GM18870 (cell line): ENCODE data around the gene B4GALT6.
"Not testable (repeated sequence)": the region's sequence is repeated elsewhere in the genome, so short reads cannot be mapped to it uniquely, and the experiment has no call there.

ENCODE experiments used
- ATAC-seq: cut with Tn5 transposase; IDR thresholded peaks from one replicate; pipeline ENCODE4 v1.9.1; 2021; ENCODE audit warnings: moderate library complexity; ENCODE audit not compliant: unreplicated experiment

Gene B4GALT6, protein sequence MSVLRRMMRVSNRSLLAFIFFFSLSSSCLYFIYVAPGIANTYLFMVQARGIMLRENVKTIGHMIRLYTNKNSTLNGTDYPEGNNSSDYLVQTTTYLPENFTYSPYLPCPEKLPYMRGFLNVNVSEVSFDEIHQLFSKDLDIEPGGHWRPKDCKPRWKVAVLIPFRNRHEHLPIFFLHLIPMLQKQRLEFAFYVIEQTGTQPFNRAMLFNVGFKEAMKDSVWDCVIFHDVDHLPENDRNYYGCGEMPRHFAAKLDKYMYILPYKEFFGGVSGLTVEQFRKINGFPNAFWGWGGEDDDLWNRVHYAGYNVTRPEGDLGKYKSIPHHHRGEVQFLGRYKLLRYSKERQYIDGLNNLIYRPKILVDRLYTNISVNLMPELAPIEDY

DNA sequence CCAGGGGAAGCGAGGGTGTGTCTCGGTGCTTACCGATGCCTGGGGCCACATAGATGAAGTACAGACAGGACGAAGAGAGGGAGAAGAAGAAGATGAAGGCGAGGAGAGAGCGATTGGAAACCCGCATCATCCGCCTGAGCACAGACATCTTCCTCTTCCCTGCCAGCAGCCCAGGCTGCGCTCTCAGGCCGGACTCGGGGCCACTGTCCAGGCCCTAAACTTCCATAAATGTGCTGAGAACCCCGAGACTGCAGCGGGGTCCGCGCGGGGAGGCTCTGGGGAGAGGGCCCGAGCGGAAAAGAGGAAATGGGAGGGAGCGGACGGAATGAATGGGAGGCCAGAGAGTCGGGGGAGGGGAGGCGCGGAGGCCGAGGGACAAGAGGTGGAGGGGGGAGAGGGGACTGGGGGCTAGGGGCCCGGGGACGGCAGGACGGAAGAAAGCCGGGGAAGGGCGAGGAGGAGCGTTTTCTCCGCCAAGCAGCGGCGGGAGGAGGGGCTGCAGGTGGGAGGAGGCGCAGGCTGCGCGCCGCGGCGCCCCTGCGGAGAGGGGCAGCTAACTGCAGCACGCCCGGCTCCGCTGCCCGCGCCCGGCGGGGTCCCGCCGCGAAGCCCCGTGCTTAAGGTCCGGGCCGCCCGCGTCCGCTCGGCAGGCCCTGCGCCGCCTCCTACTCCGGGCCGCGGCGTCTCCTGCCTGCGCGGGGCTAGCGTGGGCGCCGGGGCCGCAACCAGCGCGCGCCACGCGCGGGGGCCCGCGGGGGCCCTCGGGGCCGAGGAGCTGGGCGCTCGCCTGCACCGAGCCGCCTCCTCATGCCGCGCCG lies at the start of gene B4GALT6:
B4GALT6 (minus strand) TSS at position 303 of the 818 bp plus-strand sequence; CDS start at position 148, 155 bp downstream.
- ATAC-seq: peak; percentile 30

DNA sequence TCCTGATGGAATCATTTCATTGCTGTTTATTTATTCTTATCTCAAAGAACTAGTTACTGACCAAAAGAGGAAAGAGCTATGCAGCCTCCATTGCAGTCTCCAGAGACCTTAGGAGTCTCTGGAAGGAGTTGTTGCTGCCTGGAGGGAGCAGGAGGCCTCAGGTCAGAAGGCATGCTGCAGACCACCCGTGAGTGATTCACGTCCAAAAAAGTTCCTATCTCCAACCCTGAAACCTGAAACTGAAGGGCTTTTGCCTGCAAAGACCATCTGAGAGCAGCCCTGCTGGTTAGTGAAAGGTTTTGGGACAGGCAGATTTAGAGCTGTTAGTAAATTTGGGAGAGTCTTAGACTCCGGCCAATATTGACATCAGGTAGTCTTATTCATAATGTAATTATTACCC lies 47.2 kb upstream of the B4GALT6 start:
- ATAC-seq: no peak

DNA sequence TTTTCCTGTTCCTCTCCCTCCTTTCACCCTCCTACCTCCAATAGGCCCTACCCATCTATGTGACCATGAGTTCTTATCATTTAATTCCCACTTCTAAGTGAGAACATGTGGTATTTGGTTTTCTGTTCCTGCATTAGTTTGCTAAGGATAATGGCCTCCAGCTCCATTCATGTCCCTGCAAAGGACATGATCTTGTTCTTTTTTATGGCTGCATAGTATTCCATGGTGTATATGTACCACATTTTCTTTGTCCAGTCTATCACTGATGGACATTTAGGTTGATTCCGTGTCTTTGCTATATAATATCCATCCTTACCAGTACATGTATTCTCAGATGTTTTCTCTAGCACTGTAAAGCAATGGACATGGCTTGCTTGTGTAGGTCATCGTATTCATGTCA lies 44.8 kb upstream of the B4GALT6 start:
- ATAC-seq: not testable (repeated sequence)

DNA sequence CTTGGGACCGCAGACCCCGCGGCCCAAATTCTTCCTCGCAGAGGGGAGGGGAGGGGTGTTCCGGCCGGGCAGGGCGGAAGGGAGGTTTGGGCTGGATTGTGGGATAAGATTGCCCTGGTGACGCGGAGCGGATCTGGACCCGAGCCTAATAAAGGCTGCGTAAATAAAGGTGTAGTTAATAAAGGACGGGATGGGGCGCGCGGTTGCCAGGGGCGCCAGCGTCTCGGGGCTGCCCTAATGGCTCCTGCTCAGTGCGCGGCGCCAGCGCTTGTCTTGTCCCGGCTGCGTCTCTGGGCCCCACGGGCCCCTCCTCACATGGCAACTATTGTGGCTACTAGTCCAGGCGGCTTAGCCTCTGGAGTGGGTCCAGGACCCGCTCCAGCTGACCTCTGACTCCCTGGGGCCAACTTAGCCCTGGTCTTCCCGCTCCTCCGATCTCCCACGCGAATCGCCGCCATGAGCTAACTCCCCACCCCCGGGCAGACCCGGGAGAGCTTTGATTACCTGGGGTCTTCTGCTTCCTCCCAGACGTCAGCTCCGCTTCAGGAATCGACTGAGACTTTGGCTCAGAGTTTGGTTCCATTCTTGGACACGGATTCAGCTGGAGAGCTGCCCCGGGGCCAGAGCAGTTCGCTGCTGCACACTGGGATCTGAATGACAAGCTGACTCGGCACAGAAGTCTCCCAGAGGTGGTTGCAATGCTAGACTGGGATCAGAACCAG lies 39.8 kb upstream of the B4GALT6 start:
- no peak for ATAC-seq

DNA sequence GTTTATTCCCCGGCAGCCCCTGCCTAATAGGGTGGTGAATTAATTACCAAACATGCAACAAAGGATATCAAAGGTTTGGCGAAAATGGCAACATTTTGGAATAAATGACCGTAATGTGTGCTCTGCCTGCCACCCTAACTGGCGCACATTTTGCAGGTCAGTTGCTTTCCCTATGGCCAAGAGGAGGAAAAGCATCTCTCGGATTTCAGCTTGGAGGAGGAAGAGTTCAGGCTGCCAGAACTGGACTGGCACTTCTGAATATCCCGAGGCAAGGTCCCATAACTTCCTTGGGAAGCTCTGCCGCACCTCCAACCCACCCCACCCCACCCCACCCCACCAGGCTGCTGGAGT lies 39.2 kb upstream of the B4GALT6 start:
- no peak for ATAC-seq

DNA sequence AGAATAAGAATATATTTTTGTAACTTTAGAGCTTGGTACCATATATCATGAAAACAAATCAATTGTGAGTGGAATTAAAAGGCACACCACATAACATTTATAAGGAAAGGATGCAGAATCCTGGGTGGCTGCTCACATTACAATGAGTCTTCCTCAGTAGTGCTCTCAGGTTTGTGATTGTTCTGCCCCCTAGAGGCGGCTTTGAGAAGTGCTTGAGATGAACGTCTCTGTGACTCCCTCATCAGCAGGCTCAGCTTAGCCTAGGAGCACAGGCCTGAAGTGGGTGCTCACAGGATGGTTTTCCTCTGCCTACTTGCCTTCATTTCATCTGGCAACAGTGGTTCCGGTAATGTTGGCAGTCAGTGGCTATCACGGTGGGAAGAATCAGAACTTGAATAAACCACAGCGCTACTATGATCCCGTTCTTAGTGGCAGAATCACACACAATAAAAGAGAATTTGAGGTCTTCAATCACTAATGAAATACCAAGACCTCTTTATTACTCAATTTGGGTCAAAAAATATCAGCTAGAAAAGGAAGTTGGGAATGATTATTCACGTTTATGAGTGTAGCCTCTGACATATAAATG lies 38.1 kb upstream of the B4GALT6 start:
- peak; percentile 97 for ATAC-seq

DNA sequence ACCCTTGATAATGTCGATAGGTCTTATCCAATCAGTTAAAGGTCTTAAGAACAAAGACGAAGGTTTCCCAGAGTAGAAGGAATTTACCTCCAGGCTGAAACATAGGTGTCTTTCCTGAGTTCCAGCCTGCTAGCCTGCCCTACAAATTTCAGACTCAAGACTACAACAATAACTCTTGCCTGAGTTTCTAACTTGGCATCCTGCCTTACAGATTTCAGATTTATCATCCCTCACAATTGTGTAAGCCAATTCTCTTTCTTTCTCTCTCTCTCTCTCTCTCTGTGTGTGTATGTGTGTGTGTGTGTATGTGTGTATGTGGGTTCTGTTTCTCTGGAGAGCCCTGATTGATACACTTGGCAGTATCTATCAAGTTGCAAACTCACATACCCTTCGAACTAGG lies 37.2 kb upstream of the B4GALT6 start:
- no peak for ATAC-seq

DNA sequence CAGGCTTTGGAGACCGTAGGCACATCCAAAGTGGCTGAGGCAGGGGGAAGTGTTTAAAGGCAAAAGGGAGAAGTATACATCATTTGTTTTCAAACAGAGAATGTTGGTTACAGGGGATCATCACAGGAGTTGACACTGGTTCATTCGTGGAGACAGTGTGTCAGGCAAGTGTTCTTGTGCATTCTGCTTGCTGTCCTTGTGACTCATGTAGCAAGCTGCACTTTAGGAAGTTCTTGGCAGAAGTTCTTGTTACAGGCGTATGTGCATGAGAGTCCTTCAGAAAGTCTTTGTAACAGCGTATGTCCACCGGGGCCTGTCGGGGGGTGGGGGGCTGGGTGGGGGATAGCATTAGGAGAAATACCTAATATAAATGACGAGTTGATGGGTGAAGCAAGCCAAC lies 36.5 kb upstream of the B4GALT6 start:
- no peak for ATAC-seq

DNA sequence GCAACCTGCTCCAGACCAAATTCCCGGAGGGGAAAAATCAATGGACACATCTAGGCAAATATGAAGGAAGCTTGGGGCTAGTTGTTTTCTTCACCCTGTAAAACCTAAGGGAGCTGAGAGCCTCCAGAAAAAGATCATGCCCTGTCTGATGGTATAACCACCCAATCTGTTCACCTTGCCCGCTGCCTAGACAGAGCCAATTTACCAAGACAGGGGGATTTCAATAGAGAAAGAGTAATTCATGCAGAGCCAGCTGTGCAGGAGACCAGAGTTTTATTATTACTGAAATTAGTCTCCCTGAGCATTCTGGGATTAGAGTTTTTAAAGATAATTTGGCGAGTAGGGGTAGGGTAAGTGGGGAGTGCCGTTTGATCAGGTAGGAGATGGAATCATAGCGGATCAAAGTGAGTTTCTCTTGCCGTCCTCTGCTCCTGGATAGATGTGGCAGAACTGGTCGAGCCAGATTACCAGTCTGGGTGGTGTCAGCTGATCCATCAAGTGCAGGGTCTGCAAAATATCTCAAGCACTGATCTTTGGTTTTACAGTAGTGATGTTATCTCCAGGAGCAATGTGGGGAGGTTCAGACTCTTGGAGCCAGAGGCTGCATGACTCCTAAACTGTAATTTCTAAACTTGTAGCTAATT lies 35.1 kb upstream of the B4GALT6 start:
- no peak for ATAC-seq

DNA sequence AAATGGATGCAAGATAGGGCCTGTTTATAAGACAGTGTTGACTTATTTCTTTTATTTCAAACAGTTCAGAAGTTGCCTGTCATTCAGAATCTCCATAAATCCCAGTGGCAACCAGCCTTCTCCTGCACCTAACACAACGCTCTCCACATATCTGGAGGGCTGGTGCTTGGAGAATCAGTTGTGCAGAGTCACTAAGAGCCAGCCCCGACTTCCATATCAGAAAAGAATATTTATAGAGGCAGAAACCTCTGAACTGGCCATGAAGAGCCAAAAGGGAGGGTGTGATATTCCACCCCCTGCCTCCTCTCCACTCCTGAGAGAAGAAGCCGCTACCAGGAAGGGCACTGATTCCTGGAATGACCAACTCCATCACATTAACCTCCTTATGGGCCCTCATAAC lies 34.0 kb upstream of the B4GALT6 start:
- no peak for ATAC-seq

DNA sequence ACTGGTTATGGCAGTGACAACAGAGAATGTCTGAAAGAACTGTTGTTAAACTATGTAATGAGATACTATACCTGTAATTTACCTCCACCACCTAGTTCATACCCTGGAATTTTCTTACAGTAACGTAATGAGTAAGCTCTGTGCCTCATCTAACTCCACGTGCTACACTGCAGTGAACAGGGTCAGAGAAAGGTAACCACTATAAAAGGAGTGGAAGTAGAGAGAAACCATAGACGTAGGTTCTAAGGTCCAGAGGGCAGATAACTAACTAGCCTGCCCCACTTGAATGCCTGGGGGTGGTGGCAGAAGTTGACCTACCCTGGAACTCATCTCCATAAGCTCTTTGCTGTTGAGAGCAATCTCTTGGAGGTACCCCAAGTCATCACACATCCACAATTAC lies 32.0 kb upstream of the B4GALT6 start:
- peak; percentile 69 for ATAC-seq

DNA sequence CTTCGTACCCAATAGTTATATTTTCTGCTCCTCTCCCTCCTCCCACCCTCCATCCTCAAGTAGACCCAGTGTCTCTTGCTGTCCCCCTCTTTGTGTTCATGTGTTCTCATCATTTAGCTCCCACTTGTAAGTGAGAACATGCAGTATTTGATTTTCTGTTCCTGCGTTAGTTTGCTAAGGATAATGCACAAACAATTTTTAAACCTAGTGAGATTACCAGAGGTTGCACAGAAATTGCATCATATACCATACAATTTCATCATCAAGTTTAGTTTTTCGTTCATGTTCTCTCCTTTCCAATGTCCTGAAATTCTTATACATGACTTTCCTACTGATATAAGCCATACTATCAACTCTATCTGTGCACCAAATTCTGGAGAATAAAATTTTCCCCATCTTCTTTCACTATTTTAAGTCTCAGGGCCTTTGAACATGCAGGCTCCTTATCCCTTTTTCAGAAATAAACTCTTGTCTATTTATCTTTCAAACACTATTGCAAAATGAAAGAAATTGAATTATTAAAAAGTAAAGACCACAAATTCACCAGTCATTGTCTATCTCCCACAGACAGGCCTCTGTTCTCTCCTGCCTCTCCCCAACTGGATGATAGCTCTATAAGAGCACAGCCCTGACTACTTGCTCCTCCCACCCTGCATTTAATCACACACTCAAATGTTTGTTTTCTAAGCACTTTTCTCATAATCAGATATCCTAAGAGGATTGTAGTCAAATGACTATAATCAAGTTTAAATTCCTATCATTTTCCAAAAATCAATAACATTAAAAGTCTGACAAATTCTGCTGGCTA lies 27.2 kb upstream of the B4GALT6 start:
- ATAC-seq: no peak

DNA sequence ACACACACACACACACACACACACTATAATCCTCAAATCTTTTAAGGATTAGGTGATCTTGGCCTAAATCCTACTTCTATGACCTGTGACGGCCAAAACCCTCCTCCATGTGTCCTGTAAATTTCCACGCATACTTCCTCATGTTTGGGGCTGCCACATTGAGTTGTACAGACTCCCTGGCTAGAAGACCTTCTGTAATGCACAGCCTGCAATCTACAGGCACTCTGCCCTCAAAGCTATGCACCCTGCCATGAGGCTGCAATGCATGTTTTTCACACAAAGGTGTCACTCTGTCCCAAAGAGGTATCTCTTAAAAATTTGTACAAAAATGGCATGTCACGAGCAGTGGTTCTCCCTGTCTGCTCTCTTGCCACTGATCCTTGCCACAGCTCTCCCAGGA lies 26.4 kb upstream of the B4GALT6 start:
- ATAC-seq: no peak

DNA sequence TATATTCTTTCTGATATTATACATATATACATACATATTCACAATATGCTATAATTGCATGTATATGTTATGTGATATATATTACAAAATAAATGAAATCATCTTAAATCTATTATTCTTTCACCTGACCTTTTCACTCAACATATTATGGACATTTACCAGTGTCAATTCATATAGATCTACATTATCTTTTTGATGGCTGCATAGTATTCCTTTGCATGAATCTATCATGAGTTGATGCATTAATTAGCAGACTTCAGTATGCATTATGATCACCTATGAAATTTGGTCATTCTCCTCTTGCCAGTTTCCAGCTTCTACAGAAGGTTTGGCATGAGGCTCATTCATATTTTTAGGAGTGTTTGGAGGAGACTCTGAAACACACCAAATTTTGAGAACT lies 23.4 kb upstream of the B4GALT6 start:
- no peak for ATAC-seq

DNA sequence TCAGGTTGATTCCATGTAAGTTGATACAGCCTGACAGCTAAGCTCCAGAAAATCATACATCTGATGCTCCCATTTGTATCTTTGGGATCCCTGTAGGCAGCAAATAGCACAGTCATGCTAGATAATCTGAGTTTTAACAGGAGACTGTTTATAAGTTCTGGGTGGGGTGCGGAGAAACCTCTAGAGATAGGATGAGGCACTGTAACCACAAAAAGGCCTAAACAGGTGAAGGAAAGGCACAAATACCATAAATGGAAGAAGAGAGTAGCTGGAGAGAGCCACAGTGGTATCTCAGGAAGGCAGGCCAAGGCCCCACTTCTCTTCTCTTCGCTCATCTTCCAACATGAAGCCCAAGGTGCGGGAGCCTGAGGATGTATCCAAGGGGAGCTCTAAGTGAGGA lies 18.1 kb upstream of the B4GALT6 start:
- no peak for ATAC-seq

DNA sequence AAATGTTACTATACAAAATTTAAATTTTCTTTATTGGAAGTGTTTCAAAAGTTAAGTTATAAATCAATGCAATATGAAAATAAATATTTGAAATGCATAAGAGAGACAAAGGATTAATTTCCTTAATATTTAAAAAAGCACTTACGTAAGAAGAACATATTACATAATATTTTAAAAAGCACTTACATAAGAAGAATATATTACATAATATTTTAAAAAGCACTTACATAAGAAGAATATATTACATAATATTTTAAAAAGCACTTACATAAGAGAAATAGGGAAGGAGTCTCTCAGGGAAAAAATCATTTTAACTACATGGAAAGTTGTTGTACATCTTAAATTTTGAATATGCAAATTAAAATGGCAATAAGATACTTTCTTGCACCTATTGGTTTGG lies 17.4 kb upstream of the B4GALT6 start:
- no peak for ATAC-seq

DNA sequence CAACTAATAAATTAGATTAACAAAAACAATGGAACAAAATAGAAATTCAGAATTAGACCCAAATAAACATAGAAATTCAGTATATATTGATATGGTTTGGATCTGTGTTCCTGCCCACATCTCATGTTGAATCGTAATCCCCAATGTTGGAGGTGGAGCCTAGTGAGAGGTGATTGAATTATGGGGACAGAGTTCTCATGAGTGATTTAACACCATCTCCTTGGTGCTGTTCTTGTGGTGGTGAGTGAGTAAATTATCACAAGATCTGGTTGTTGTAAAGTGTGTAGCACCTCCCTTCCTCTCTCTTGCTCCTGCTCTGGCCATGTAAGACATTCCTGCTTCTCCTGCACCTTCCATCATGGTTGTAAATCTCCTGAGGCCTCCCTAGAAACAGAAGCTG lies 16.6 kb upstream of the B4GALT6 start:
- ATAC-seq: no peak

DNA sequence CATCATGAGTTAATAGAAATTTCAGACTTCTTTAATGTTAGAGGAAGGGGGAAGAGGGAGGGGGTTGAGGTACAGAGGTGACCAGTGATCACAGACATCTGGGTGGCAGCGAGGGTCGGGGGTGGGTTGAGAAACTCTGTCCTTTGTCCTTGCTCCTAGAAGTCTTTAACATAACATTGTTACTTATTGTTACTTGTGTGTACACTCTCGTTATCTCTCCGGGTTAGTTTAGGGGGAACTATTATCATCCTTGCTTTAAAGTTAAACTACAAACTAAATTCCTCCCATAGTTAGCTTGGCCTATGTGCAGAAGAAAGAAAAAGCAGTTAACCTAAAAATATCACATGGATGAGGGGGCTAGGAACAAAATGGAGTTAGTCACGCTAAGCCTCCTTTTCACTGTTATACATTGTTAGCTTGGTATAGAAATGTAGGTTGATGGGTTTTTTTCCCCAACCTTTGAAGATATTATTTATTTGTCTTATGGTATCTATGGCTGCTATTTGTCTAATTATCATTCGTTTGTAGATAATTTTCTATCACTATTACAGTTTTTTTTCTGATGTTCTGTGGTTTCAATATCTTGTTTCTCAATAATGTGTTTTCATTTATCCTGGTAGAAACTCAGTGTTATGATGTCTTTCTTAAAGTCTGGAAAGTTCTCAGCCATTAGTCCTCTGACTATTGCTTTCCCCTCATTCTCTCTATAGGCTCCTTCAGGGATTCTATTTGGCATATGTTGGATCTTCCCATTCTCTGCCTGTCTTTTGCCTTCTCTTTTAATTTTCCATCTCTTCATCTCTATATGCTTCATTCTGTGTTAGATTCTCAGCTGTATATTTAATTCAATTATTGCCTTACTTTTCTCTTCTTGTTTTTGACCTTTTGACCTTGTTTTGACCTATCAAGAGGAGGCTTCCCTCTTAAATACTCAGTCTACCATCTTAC lies 13.2 kb upstream of the B4GALT6 start:
- ATAC-seq: no peak

DNA sequence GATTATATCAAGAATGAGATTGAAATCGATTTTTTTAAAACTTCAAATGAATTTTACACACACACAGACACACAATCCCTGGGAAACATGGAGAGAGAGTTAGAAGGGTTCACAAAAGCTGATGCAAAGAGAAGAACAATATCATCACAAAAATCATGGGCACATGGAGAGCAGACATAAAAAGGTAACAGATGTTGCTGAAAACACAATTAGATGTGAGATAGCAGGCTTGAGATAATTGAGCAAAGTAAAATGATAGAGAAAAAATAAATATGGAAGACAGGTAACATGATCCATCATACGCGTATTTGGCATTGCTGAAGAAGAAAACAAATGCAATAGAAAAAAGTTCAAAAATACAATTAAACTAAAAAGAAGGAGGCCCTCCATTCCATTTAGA lies 11.6 kb upstream of the B4GALT6 start:
- no peak for ATAC-seq
